ENCODE results near the gene PFDN6. TPM values are rescaled to one million over a fixed set of nuclear protein-coding genes. Genes with fewer than 3 reads are reported as not detected.

PFDN6 gene
- total and polyA plus RNA-seq, 9 of the 15 experiments (the other 6 are each of a cell fraction or from before 2014, with no cell fraction given): 6.8 to 475 (median 216) TPM

DNA sequence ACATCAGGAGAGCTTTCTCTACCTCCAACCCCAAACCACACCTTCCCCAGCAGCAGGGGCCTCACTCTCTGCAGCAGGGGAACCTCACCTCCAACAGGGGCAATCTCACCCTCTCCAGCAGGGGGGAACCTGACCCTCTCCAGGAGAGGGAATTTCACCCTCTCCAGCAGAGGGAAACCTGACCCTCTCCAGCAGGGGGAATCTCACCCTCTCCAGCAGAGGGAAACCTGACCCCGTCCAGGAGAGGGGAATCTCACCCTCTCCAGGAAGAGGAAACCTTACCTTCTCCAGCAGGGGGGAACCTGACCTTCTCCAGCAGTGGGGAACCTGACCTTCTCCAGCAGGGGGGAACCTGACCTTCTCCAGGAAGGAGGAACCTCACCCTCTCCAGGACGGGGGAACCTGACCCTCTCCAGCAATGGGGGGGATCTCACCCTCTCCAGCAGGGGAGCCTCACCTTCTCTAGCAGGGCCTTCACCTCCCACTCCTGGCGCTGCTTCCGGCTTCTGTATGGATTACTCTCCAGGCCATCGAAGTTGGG is 9.4 kb upstream of the PFDN6 start (continued):
- no peak for TF ChIP-seq U2AF1 (optimal IDR thresholded peaks at IDR 0.05; ENCODE audit: low read depth, low read length)
- no peak for TF ChIP-seq PCBP2 (IDR thresholded peaks at IDR 0.05; ENCODE audit: low read depth, low read length, poor library complexity, severe bottlenecking)
- no peak for TF ChIP-seq ZNF347 (CRISPR knock-in tag; IDR thresholded peaks at IDR 0.05; ENCODE audit: low read depth)
- no peak for TF ChIP-seq HMG20B (CRISPR knock-in tag; IDR thresholded peaks at IDR 0.05)
- TF ChIP-seq CREB1 (IDR thresholded peaks at IDR 0.05): no peak
- peak; percentile 31; the same call in 1 of the 2 replicates for TF ChIP-seq CREB1 (CRISPR knock-in tag; IDR thresholded peaks at IDR 0.05)
- TF ChIP-seq, protein P1, sequence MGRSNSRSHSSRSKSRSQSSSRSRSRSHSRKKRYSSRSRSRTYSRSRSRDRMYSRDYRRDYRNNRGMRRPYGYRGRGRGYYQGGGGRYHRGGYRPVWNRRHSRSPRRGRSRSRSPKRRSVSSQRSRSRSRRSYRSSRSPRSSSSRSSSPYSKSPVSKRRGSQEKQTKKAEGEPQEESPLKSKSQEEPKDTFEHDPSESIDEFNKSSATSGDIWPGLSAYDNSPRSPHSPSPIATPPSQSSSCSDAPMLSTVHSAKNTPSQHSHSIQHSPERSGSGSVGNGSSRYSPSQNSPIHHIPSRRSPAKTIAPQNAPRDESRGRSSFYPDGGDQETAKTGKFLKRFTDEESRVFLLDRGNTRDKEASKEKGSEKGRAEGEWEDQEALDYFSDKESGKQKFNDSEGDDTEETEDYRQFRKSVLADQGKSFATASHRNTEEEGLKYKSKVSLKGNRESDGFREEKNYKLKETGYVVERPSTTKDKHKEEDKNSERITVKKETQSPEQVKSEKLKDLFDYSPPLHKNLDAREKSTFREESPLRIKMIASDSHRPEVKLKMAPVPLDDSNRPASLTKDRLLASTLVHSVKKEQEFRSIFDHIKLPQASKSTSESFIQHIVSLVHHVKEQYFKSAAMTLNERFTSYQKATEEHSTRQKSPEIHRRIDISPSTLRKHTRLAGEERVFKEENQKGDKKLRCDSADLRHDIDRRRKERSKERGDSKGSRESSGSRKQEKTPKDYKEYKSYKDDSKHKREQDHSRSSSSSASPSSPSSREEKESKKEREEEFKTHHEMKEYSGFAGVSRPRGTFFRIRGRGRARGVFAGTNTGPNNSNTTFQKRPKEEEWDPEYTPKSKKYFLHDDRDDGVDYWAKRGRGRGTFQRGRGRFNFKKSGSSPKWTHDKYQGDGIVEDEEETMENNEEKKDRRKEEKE (IDR thresholded peaks at IDR 0.05; ENCODE audit: borderline replicate concordance in 1 of 2, control insufficient read depth in 1 of 2, low read depth in 2 of 2, low read length in 1 of 2): peak in 1 of 2 experiments; percentile 89; a peak in 2 of 4 replicates
- TF ChIP-seq, protein P2, sequence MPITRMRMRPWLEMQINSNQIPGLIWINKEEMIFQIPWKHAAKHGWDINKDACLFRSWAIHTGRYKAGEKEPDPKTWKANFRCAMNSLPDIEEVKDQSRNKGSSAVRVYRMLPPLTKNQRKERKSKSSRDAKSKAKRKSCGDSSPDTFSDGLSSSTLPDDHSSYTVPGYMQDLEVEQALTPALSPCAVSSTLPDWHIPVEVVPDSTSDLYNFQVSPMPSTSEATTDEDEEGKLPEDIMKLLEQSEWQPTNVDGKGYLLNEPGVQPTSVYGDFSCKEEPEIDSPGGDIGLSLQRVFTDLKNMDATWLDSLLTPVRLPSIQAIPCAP (CRISPR knock-in tag; IDR thresholded peaks at IDR 0.05; ENCODE audit: borderline replicate concordance): no peak
- peak; percentile 74 for TF ChIP-seq JUN (IDR thresholded peaks at IDR 0.05; ENCODE audit: borderline replicate concordance, low read depth, low read length)
- TF ChIP-seq JUN (CRISPR knock-in tag; IDR thresholded peaks at IDR 0.05; ENCODE audit: borderline replicate concordance): no peak
- TF ChIP-seq HCFC1 (IDR thresholded peaks at IDR 0.05; ENCODE audit: low read depth, low read length): peak; percentile 57
- no peak for TF ChIP-seq ZNF717 (CRISPR knock-in tag; IDR thresholded peaks at IDR 0.05)
- no peak for TF ChIP-seq KAT8 (IDR thresholded peaks at IDR 0.05; ENCODE audit: low read depth)
- no peak for TF ChIP-seq KLF6 (CRISPR knock-in tag; IDR thresholded peaks at IDR 0.05; ENCODE audit: borderline replicate concordance)
- TF ChIP-seq KDM5B (IDR thresholded peaks at IDR 0.05; ENCODE audit: insufficient replicate concordance, low read depth, low read length): no peak
- no peak for TF ChIP-seq FIP1L1 (IDR thresholded peaks at IDR 0.05; ENCODE audit: low read depth, low read length, poor library complexity, severe bottlenecking)
- TF ChIP-seq JUNB (CRISPR knock-in tag; conservative IDR thresholded peaks at IDR 0.05): no peak
- no peak for TF ChIP-seq SMARCB1 (IDR thresholded peaks at IDR 0.05; ENCODE audit: insufficient read length, low read depth)
- TF ChIP-seq, protein P3, sequence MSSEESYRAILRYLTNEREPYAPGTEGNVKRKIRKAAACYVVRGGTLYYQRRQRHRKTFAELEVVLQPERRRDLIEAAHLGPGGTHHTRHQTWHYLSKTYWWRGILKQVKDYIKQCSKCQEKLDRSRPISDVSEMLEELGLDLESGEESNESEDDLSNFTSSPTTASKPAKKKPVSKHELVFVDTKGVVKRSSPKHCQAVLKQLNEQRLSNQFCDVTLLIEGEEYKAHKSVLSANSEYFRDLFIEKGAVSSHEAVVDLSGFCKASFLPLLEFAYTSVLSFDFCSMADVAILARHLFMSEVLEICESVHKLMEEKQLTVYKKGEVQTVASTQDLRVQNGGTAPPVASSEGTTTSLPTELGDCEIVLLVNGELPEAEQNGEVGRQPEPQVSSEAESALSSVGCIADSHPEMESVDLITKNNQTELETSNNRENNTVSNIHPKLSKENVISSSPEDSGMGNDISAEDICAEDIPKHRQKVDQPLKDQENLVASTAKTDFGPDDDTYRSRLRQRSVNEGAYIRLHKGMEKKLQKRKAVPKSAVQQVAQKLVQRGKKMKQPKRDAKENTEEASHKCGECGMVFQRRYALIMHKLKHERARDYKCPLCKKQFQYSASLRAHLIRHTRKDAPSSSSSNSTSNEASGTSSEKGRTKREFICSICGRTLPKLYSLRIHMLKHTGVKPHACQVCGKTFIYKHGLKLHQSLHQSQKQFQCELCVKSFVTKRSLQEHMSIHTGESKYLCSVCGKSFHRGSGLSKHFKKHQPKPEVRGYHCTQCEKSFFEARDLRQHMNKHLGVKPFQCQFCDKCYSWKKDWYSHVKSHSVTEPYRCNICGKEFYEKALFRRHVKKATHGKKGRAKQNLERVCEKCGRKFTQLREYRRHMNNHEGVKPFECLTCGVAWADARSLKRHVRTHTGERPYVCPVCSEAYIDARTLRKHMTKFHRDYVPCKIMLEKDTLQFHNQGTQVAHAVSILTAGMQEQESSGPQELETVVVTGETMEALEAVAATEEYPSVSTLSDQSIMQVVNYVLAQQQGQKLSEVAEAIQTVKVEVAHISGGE (CRISPR knock-in tag; IDR thresholded peaks at IDR 0.05): no peak
- TF ChIP-seq MAZ (CRISPR knock-in tag; conservative IDR thresholded peaks at IDR 0.05 in 1 of 2, IDR thresholded peaks at IDR 0.05 in 1 of 2): peak; percentile 64 to 94; a peak in 3 of 4 replicates

Data from K562 (cell line).